Hematopoietic multipotent progenitor cell treated with erythropoietin and hydrocortisone succinate and interleukin-3 and kit ligand, for 6 days (in vitro differentiated cells): ENCODE data around the gene DCHS1.
A peak's percentile ranks its signal among the peaks of the same experiment; 100 is the strongest.

Experiments used
- DNase-seq: peaks from one replicate; pipeline ENCODE4 v3.0.0-alpha.2; 2015

The DCHS1 gene

GRCh38 chr11:6670202-6670830, 14.7 kb upstream of the DCHS1 start:
- DNase-seq: peak; percentile 16

DNA sequence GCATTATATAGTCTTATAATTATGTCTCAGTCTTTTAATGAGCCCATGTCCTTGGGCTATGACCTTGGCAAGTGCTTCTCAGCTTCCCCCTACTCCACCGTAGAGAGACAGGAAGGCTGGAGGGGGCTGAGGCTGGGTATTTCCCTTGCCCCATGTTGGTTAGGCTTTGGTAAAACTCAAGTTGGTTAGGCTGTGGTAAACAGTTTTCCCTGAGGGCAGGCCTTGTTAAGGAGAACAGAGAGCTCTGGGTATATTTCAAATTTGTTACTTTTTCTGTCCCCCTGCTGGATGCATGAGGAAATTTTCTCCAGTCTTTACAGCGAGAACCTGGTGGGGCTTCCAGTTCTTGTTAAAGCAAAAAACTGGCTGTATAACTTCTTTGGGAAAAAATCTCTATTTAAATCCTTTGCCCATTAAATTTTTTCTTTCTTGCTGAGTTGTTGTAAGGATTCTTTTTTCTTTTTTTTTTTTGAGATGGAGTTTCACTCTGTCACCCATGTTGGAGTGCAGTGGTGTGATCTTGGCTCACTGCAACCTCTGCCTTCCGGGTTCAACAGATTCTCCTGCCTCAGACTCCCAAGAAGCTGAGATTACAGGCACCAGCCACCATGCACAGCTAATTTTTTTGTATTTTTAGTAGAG, 12.2 kb upstream of the DCHS1 start:
- DNase-seq: peak; percentile 60

DNA sequence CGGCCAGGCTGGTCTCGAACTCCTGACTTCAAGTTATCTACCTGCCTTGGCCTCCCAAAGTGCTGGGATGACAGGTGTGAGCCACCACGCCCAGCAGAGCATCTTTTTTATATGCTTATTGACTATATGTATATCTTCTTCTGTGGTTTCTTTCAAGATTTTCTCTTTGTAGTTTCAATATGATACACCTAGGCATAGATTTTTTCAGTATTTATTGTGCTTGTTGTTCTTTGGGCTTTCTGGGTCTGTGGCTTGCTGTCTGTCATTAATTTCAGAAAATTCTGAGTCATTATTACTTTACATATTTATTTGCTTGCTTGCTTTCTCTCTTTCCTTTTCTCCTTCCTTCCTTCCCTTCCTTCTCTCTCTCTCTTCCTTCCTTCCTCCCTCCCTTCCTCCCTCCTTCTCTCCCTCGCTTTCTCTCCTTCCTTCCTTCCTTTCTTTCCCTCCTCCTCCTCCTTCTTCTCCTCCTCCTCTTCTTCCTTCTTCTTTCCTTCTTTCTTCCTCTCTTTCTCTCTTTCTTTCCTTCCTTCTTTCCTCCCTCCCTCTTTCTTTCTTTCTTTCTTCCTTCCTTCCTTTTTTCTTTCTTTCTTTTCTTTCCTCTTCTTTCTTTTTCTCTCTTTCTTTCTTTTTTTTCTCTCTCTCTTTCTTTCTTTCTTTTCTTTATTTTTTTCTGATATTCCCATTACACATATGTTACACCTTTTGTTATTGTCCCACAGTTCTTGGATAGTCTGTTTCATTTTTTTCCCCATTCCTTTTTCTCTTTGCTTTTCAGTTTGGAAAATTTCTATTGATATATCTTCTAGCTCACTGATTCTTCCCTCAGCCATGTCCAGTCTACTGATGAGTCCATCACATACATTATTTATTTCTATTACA, 10.9 kb upstream of the DCHS1 start:
- no peak for DNase-seq

DNA sequence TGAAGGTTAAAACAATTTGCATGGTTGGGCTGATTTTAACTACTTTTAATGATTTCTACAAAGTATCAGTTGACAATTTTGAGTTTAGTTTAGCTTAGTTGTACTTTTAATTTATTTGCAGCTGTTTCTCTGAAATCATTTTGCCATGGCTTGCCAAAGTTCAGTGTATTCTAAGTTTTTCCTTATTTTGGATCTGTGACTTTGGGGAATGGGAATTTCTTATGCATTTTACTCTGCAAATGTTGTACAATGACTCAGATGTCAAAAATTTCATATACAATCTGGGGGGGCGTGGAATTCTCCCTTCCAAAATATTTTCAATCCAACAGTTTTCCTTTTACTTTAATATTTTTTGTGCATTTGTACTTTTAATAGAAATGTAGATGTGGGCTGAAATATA, 8.9 kb upstream of the DCHS1 start:
- no peak for DNase-seq

DNA sequence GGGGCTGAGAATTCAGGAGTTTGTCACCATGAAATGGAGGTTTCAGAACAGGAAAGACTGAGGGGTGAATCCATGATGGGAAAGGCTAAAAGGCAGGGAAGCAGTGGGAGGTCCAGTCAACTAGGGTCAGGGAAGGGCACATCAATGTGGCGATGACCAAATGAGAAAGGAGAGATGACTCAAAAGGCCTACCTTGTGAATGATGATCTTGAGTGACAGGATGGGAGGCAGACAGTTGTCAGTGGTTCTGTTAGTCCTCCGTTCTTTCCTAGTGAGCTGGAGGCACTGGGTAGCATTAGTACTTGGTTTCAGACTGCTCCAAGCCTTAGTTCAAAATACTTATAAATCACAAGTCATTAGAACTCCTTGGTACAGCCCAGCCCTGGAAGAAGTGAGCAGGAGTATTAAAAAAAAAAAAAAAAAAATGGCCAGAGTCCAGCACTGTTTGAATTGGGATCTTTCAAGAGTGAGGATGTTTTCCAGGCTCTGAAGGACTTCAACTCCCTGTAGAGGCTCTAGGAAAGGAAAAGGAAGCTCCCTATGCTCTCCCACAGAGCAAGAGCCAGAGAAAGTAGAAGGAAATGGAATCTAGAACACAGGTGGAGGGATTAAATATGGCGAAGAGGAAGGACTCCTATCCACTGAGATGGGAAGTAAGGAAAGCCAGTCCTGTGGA, 8.3 kb upstream of the DCHS1 start:
- DNase-seq: no peak

GRCh38 chr11:6660712-6661111, 5.1 kb upstream of the DCHS1 start:
- DNase-seq: no peak

GRCh38 chr11:6658647-6659046, 3.0 kb upstream of the DCHS1 start:
- DNase-seq: no peak

DNA sequence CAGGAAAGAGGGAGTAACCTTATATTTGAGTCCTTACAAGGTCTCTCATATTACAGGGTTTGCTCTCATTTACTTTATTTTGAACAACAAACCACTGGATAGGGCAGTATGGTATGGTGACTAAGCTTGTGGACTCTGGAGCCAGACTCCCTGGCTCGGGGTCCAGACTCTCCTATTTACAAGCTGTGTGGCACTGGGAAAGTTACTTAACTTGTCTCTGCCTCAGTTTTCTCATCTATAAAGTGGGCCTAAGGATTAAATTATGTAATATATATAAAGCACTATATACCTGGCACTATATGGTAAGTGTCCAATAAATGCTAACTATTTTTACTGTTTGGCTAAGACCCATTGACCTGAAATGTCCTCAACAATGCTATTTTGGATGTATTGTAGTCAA, 1.7 kb upstream of the DCHS1 start:
- DNase-seq: no peak

DNA sequence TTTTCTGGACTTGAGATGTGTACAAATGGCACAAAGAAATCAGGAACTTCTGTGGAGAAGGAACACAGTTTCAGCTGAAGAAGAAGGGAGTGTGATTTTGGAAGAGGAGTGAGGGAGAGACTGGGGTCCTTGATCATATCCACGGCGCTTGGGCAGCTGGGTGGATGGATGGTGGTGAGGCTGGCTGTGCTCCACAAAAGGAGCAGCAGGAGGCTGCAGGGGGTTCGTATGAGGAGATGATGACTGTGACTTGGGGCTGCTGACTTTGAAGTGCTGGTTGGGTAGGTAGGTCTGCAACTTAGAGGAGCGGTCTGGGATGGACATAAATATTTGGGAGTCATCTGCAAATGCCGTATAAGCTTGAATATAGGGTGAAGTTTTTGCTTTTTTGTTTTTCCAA, 1.3 kb upstream of the DCHS1 start:
- DNase-seq: no peak

DNA sequence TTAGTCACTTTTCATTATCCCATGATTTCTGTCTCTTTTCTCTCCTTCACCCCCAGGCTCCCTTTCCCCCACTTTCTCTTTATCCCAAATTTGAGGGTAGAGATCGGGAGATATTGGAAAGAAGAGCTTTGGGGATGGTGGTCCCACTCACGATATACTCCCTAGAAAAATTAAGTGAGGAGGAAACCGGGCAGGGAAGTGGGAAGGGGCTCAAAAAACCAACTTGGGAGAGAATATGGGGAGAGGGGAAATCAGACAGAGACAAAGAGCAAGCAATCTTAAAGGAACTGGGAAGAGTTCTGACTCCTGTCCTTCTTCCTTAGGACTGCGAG, 941 bp upstream of the DCHS1 start:
- no peak for DNase-seq

DNA sequence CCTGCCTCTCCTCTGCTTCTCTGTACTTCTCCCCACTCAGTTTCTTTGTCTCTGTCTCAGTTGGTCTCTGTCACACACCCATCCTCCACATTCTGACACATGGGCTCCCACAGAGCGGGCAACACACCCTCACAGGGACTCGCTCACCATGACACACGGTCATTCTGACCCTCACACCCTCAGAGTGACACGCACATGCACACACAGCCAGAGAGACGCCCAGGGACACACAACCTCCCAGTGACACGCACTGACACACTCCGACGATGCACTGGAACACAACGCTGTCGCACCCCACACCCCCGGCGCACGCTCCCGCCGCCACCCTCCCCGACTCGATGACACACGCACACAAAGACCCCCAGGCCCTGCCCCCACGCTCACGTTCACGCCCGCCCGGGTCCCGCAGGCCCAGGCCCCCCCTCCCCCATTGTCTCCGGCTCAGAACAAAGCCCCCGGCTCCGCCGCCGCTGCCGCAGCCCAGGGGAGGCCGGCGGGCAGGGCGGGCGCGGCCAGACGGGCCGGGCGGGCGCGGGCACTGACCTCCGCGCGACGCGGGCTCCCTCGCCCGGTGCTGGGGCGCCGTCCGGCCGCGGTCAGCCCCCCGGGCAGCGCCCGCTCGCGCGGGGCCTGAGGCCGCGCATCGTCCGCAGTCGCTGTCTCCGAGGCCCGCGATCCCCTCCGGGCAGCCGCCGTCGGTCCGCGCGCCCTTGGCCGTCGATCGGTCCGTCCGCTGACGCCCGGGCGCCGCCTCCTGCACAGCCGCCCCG, 404 bp downstream of the DCHS1 start:
- DNase-seq: no peak

GRCh38 chr11:6654281-6655019, 1.2 kb downstream of the DCHS1 start:
- no peak for DNase-seq

GRCh38 chr11:6653656-6654055, 2.0 kb downstream of the DCHS1 start:
- DNase-seq: no peak

- DNase-seq: no peak
Observed at GRCh38 chr11:6653097-6653496, 2.5 kb downstream of the DCHS1 start.

DNA sequence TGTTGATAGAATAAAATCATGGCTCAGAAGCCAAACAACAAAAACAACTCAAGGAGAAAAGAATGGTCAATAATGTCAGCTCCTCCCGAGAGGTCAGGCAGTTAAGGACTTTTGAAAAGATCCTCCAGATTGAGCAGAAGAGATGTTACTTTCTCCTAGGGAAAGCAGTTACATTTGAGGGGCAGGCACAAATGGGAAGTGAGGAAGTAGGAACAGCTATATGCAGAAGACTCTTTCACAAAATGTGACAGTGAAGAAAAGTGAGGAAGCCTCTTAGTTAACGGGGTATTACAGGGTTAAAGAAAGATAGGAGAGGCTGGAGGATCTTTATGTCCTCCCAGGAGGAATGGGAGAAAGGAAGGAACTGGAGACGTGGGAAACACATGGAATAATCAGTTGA, 3.4 kb downstream of the DCHS1 start:
- no peak for DNase-seq

GRCh38 chr11:6650980-6651379, 4.6 kb downstream of the DCHS1 start:
- no peak for DNase-seq

GRCh38 chr11:6650104-6650503, 5.5 kb downstream of the DCHS1 start:
- DNase-seq: no peak

GRCh38 chr11:6648501-6648900, 7.1 kb downstream of the DCHS1 start:
- no peak for DNase-seq

DNA sequence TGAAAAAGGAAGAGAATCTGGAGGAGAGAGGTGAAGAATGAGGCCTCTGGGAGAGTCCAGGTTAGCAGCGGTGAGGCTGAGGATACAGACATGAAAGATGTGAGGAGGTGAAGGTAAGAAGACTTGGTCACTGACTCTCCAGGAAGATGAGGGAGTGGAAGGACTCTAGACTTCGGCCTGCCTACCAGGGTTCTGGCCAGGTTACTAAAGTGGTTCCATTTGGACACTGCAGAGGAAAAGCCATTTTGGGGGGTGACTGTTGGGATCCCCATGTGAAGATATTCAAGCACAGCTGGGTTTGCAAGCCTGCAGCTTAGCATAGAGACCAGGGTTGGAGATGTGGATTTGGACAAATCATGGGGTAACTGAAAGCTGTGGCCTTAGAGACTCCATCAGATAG, 7.8 kb downstream of the DCHS1 start:
- DNase-seq: no peak

GRCh38 chr11:6646918-6647679, 8.5 kb downstream of the DCHS1 start:
- DNase-seq: peak; percentile 33

GRCh38 chr11:6646576-6646917, 9.1 kb downstream of the DCHS1 start:
- no peak for DNase-seq
